HG03159 (cell line): ENCODE results near the gene CD248.

Experiments
- ATAC-seq: cut with Tn5 transposase; IDR thresholded peaks from one replicate; pipeline ENCODE4 v1.9.1; 2021; ENCODE audit warnings: mild to moderate bottlenecking, moderate library complexity; ENCODE audit not compliant: unreplicated experiment

The CD248 gene

GRCh38 chr11:66289548-66290329 lies 27.1 kb downstream of the CD248 start:
- ATAC-seq: peak; percentile 43

GRCh38 chr11:66288671-66289547 lies 27.9 kb downstream of the CD248 start, which contains the start of gene YIF1A:
TSS of gene YIF1A (minus strand) at chr11:66289143. CDS start at chr11:66288985, 158 bp downstream.
- peak; percentile 89 for ATAC-seq

GRCh38 chr11:66287889-66288670 lies 28.8 kb downstream of the CD248 start:
- no peak for ATAC-seq

GRCh38 chr11:66287211-66287888 lies 29.5 kb downstream of the CD248 start:
- ATAC-seq: no peak

GRCh38 chr11:66286699-66287098 lies 30.1 kb downstream of the CD248 start:
- ATAC-seq: no peak

- ATAC-seq: no peak
Measured at GRCh38 chr11:66285250-66285947, 31.4 kb downstream of the CD248 start.

- ATAC-seq: no peak
Measured at GRCh38 chr11:66284526-66285078, 32.2 kb downstream of the CD248 start.

- ATAC-seq: no peak
Measured at GRCh38 chr11:66283461-66284105, 33.3 kb downstream of the CD248 start.

GRCh38 chr11:66282468-66283455 lies 34.1 kb downstream of the CD248 start:
- peak; percentile 70 for ATAC-seq

GRCh38 chr11:66281776-66282467 lies 34.9 kb downstream of the CD248 start:
- no peak for ATAC-seq

GRCh38 chr11:66281001-66281400 lies 35.8 kb downstream of the CD248 start:
- ATAC-seq: no peak

GRCh38 chr11:66280428-66280827 lies 36.4 kb downstream of the CD248 start:
- ATAC-seq: no peak

GRCh38 chr11:66279092-66279734 lies 37.6 kb downstream of the CD248 start:
- no peak for ATAC-seq

- ATAC-seq: no peak
Measured at GRCh38 chr11:66278363-66279091, 38.3 kb downstream of the CD248 start.

GRCh38 chr11:66277471-66278362 lies 39.1 kb downstream of the CD248 start, which contains the start of gene CNIH2:
TSS of gene CNIH2 (plus strand) at chr11:66278175. CDS start at chr11:66278457, 282 bp downstream.
- ATAC-seq: no peak
